ENCODE measurements around the gene TRPT1. TPM values are rescaled to one million over a fixed set of nuclear protein-coding genes. Genes with fewer than 3 reads are reported as not detected.

The TRPT1 gene
- total and polyA plus RNA-seq, 3 donors from 2014 or later, result 56.5 to 93.7 (median 65.4) TPM

- no peaks in the 10 kb centered on the region for H3K27me3 ChIP-seq
- no peak overlapping the region for H3K27ac ChIP-seq
- TF ChIP-seq POLR2A (IDR thresholded peaks at IDR 0.05), result no peak
- TF ChIP-seq, protein P1, sequence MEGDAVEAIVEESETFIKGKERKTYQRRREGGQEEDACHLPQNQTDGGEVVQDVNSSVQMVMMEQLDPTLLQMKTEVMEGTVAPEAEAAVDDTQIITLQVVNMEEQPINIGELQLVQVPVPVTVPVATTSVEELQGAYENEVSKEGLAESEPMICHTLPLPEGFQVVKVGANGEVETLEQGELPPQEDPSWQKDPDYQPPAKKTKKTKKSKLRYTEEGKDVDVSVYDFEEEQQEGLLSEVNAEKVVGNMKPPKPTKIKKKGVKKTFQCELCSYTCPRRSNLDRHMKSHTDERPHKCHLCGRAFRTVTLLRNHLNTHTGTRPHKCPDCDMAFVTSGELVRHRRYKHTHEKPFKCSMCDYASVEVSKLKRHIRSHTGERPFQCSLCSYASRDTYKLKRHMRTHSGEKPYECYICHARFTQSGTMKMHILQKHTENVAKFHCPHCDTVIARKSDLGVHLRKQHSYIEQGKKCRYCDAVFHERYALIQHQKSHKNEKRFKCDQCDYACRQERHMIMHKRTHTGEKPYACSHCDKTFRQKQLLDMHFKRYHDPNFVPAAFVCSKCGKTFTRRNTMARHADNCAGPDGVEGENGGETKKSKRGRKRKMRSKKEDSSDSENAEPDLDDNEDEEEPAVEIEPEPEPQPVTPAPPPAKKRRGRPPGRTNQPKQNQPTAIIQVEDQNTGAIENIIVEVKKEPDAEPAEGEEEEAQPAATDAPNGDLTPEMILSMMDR (IDR thresholded peaks at IDR 0.05), result no peak
- peaks cover 31% of the 10 kb centered on the region for H3K4me1 ChIP-seq
- no peaks in the 10 kb centered on the region for H3K9me3 ChIP-seq
- no peak for DNase-seq
- H3K36me3 ChIP-seq (ENCODE audit: low read depth, missing control alignments), result no peaks in the 10 kb centered on the region
- 84 to 89% methylated on average over 14 to 15 of the region's 15 CpGs for WGBS, 2 donors
- no peak overlapping the region for H3K4me3 ChIP-seq
- intact Hi-C loops (cut with DNase I; ENCODE audit: low total_unique reads), result no loop called here
Observed at GRCh38 chr11:64232182-64232966, 6.4 kb upstream of the TRPT1 start.

- intact Hi-C loops (cut with DNase I; ENCODE audit: low total_unique reads), result no loop called here
- Histone ChIP-seq H3K27ac (no peak overlapping the region), H3K4me1 (peaks cover 40% of the 10 kb centered on the region)
Observed at GRCh38 chr11:64231546-64231945, 5.6 kb upstream of the TRPT1 start.

DNA sequence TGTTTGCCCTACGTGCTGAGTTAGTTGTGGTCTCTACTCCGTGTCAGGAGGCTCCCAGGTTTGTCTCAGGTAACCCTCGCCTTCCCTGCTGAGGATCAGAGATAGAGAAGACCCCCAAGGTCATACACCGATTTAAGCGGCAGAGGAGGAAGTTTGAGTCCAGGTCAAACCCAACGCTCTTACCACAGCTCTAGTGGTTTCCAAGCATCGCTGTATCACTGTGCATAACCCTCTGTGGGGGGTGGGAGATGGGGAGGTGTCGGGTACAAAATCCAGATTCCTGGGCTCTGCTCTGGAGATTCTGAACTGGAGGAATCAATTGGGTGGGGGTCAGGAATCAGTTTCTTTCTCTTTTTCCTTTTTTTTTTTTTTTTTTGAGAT, 5.0 kb upstream of the TRPT1 start:
- DNase-seq, result no peak

More at GRCh38 chr11:64231546-64231945, 5.6 kb upstream of the TRPT1 start:
- DNase-seq, result no peak
- no peaks in the 10 kb centered on the region for H3K27me3 ChIP-seq
- WGBS, 2 donors, result 83 to 88% methylated on average over 7 of the region's 7 CpGs
- TF ChIP-seq POLR2A (IDR thresholded peaks at IDR 0.05), result no peak
- TF ChIP-seq, protein P1 (IDR thresholded peaks at IDR 0.05), result no peak
- no peak overlapping the region for H3K4me3 ChIP-seq
- H3K9me3 ChIP-seq, result no peaks in the 10 kb centered on the region
- no peaks in the 10 kb centered on the region for H3K36me3 ChIP-seq (ENCODE audit: low read depth, missing control alignments)

DNA sequence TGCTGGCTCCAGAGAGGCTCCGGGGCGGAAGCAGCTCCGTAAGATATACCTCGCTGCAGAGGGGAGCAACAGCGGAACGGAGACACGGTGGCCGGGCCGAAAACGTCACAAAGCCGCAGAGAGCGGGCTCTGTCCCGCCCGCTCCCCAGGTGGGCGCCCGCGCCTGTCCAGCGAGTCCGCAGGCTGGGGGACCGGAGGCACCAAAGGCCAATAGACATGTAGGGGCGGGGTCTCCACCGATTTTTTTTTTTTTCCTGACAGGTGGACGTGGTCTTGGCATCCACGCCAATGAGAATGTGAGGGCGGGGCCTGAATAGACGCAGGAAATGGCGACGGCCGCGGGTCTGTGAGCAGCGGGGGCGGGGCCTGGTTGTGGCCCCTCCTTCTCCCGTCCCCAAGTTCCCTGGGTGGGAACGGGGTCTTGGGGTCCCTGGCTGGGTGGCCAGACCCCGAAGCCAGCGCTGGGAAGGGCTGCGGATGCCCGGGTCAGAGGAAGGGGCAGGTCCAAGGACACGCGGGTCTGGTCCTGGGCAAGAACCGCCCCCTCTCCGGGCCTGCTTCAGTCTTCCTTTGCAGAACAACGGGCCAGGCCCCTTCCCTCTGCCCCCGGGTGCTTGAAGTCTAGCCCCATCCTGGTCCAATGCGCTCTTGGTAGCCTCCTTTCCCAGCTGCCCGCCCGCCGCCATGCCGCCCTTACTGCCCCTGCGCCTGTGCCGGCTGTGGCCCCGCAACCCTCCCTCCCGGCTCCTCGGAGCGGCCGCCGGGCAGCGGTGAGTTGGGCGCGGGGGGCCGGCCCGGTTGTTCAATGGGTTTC, 4.4 kb upstream of the TRPT1 start, which contains the start of gene DNAJC4:
DNAJC4 (plus strand) TSS at position 378 of the 814 bp plus-strand sequence; CDS start at position 685, 307 bp downstream.
- H3K4me1 ChIP-seq, result peaks cover 40% of the 10 kb centered on the region
- no peaks in the 10 kb centered on the region for H3K36me3 ChIP-seq (ENCODE audit: low read depth, missing control alignments)
- H3K9me3 ChIP-seq, result no peaks in the 10 kb centered on the region
- TF ChIP-seq, protein P1 (IDR thresholded peaks at IDR 0.05), result no peak
- no peak for TF ChIP-seq POLR2A (IDR thresholded peaks at IDR 0.05)
- peak within 1 kb of the TSS; percentile 73 to 74 for H3K4me3 ChIP-seq
- H3K27me3 ChIP-seq, result no peaks in the 10 kb centered on the region
- DNase-seq, result peak; percentile 98
- peak within 1 kb of the TSS; percentile 85 to 98 for H3K27ac ChIP-seq
- 0% methylated on average over 40 to 62 of the region's 62 CpGs for WGBS, 2 donors
- intact Hi-C loops (cut with DNase I; ENCODE audit: low total_unique reads), result no loop called here

More for the DNA sequence above, 5.0 kb upstream of the TRPT1 start:
- intact Hi-C loops (cut with DNase I; ENCODE audit: low total_unique reads), result no loop called here
- Histone ChIP-seq H3K4me1 (peaks cover 41% of the 10 kb centered on the region), H3K27me3 (no peaks in the 10 kb centered on the region), H3K4me3 (peak overlapping the region; percentile 73 to 74), H3K27ac (peak overlapping the region; percentile 85 to 98), H3K36me3 (ENCODE audit: low read depth, missing control alignments) (no peaks in the 10 kb centered on the region), H3K9me3 (no peaks in the 10 kb centered on the region)
- WGBS, 2 donors, result 9 to 10% methylated on average over 7 to 8 of the region's 8 CpGs
- no peak for TF ChIP-seq POLR2A (IDR thresholded peaks at IDR 0.05)
- TF ChIP-seq, protein P1 (IDR thresholded peaks at IDR 0.05), result no peak

Data from testis (tissue), 3 donors.